ENCODE data around the gene ORAI1. TPM values are rescaled to one million over a fixed set of nuclear protein-coding genes. Genes with fewer than 3 reads are reported as not detected.

ORAI1 gene
- total and polyA plus RNA-seq, 8 donors: 8.9 to 39.5 (median 13.0) TPM

- Histone ChIP-seq H3K27ac (peak overlapping the region in 1 of 2 donors; percentile 85), H3K36me3 (peaks cover 0 to 13% of the 10 kb centered on the region in 2 donors), H3K4me3 (no peak overlapping the region), H3K9me3 (no peaks in the 10 kb centered on the region), H3K4me1 (peaks cover 0 to 33% of the 10 kb centered on the region in 2 donors), H3K27me3 (no peaks in the 10 kb centered on the region)
- TF ChIP-seq, protein P1, sequence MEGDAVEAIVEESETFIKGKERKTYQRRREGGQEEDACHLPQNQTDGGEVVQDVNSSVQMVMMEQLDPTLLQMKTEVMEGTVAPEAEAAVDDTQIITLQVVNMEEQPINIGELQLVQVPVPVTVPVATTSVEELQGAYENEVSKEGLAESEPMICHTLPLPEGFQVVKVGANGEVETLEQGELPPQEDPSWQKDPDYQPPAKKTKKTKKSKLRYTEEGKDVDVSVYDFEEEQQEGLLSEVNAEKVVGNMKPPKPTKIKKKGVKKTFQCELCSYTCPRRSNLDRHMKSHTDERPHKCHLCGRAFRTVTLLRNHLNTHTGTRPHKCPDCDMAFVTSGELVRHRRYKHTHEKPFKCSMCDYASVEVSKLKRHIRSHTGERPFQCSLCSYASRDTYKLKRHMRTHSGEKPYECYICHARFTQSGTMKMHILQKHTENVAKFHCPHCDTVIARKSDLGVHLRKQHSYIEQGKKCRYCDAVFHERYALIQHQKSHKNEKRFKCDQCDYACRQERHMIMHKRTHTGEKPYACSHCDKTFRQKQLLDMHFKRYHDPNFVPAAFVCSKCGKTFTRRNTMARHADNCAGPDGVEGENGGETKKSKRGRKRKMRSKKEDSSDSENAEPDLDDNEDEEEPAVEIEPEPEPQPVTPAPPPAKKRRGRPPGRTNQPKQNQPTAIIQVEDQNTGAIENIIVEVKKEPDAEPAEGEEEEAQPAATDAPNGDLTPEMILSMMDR (IDR thresholded peaks at IDR 0.05): no peak
- no peak for DNase-seq
- no peak for ATAC-seq
- intact Hi-C loops (cut with DNase I): no loop called here
These were observed 12.2 kb downstream of the ORAI1 start for GRCh38 chr12:121638298-121639202.

- intact Hi-C loops (cut with DNase I): no loop called here
- Histone ChIP-seq H3K4me3 (no peak overlapping the region), H3K36me3 (peaks cover 0 to 17% of the 10 kb centered on the region in 2 donors), H3K27ac (no peak overlapping the region), H3K9me3 (no peaks in the 10 kb centered on the region), H3K27me3 (no peaks in the 10 kb centered on the region), H3K4me1 (peaks cover 0 to 24% of the 10 kb centered on the region in 2 donors)
- TF ChIP-seq, protein P1 (IDR thresholded peaks at IDR 0.05): no peak
- no peak for ATAC-seq
- no peak for DNase-seq
These were observed 15.0 kb downstream of the ORAI1 start for GRCh38 chr12:121641343-121641630.

GRCh38 chr12:121648458-121649028 lies 22.2 kb downstream of the ORAI1 start:
- DNase-seq (peak in 1 of 4 donors; percentile 21), ATAC-seq (peak; percentile 90)
- Histone ChIP-seq H3K9me3 (no peaks in the 10 kb centered on the region), H3K36me3 (peaks cover 0 to 5% of the 10 kb centered on the region in 2 donors), H3K27ac (peak overlapping the region in 1 of 2 donors; percentile 7), H3K27me3 (no peaks in the 10 kb centered on the region), H3K4me3 (no peak overlapping the region), H3K4me1 (peaks cover 4 to 23% of the 10 kb centered on the region in 2 donors)
- intact Hi-C loops (cut with DNase I): no loop called here
- TF ChIP-seq, protein P1 (IDR thresholded peaks at IDR 0.05): no peak

- H3K36me3 ChIP-seq: peaks cover 0 to 5% of the 10 kb centered on the region in 2 donors
- intact Hi-C loops (cut with DNase I): no loop called here
- H3K9me3 ChIP-seq: no peaks in the 10 kb centered on the region
- ATAC-seq (peak; percentile 10), DNase-seq (peak in 1 of 4 donors; percentile 24)
- no peak overlapping the region for H3K27ac ChIP-seq
- peaks cover 4 to 23% of the 10 kb centered on the region in 2 donors for H3K4me1 ChIP-seq
- TF ChIP-seq, protein P1 (IDR thresholded peaks at IDR 0.05): no peak
- no peak overlapping the region for H3K4me3 ChIP-seq
- H3K27me3 ChIP-seq: no peaks in the 10 kb centered on the region
These were observed 23.0 kb downstream of the ORAI1 start for GRCh38 chr12:121649322-121649721.

- no peak for ATAC-seq
These were observed 23.6 kb downstream of the ORAI1 start for GRCh38 chr12:121649819-121650353.

More at GRCh38 chr12:121649819-121650353, 23.6 kb downstream of the ORAI1 start:
- H3K9me3 ChIP-seq: no peaks in the 10 kb centered on the region
- peaks cover 4 to 23% of the 10 kb centered on the region in 2 donors for H3K4me1 ChIP-seq
- peak overlapping the region in 1 of 2 donors; percentile 58 for H3K27ac ChIP-seq
- no peak overlapping the region for H3K4me3 ChIP-seq
- H3K36me3 ChIP-seq: peaks cover 0 to 5% of the 10 kb centered on the region in 2 donors
- no peaks in the 10 kb centered on the region for H3K27me3 ChIP-seq
- DNase-seq: peak in 1 of 4 donors; percentile 13
- TF ChIP-seq, protein P1 (IDR thresholded peaks at IDR 0.05): no peak
- intact Hi-C loops (cut with DNase I): no loop called here

Measured in left lung (tissue), 10 donors.